Measurements from ENCODE around the gene SLC6A9.

The SLC6A9 gene

DNA sequence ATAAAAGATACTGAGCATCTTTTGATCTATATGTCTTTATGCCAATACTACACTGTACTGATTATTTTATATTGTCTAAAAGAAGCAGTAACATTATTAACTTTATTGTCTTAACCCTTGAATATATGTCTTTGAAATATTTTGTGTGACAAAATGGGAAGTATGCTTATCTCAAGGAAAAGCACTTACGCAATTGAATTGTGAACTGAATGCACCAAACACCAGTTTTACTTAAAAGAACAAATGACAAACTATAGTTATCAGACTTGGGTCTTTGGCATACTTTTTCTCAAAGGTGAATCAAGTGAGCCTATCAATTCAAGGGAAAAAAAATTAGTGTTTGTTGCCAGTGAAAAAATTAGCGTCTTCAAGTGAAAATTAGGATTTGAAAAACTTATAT, 9.2 kb upstream of the SLC6A9 start:
- no peak overlapping the region for H3K4me3 ChIP-seq (ENCODE audit: low read length)
- TF ChIP-seq, protein P1, sequence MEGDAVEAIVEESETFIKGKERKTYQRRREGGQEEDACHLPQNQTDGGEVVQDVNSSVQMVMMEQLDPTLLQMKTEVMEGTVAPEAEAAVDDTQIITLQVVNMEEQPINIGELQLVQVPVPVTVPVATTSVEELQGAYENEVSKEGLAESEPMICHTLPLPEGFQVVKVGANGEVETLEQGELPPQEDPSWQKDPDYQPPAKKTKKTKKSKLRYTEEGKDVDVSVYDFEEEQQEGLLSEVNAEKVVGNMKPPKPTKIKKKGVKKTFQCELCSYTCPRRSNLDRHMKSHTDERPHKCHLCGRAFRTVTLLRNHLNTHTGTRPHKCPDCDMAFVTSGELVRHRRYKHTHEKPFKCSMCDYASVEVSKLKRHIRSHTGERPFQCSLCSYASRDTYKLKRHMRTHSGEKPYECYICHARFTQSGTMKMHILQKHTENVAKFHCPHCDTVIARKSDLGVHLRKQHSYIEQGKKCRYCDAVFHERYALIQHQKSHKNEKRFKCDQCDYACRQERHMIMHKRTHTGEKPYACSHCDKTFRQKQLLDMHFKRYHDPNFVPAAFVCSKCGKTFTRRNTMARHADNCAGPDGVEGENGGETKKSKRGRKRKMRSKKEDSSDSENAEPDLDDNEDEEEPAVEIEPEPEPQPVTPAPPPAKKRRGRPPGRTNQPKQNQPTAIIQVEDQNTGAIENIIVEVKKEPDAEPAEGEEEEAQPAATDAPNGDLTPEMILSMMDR (conservative IDR thresholded peaks at IDR 0.05; ENCODE audit: low read length), result no peak
- no peak for DNase-seq (ENCODE audit: low read depth)

DNA sequence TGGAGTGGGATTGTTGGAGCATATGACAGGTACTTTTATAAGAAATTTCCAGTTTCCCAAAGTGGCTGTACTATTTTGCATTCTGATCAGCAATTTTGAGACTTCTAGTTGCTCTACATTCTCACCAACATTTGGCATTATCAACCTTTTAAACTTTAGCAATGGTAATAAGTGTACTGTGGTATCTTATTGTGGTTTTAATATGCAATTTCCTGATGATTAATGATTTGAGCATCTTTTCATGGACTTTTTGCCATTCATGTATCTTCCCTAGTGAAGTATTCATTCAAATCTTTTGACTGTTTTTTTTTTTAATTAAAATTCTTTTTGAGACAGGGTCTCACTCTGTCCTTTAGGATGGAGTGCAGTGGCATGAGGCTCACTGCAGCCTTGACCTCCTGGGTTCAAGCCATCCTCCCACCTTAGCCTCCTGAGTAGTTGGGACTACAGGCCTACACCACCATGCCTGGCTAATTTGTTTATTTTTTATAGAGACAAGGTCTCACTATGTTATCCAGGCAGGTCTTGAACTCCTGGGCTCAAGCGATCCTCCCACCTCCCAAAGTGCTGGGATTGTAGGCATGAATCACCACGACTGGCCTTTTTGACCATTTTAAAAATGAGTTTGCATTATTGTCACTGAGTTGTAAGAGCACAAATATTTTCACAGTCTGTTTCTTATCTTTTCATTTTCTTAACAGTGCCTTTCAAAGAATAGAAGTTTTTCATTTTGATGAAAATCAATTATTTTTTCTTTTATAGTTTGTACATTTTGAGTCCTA, 7.8 kb upstream of the SLC6A9 start:
- TF ChIP-seq, protein P1 (conservative IDR thresholded peaks at IDR 0.05; ENCODE audit: low read length), result no peak
- H3K4me3 ChIP-seq (ENCODE audit: low read length), result no peak overlapping the region
- DNase-seq (ENCODE audit: low read depth), result peak; percentile 38

DNA sequence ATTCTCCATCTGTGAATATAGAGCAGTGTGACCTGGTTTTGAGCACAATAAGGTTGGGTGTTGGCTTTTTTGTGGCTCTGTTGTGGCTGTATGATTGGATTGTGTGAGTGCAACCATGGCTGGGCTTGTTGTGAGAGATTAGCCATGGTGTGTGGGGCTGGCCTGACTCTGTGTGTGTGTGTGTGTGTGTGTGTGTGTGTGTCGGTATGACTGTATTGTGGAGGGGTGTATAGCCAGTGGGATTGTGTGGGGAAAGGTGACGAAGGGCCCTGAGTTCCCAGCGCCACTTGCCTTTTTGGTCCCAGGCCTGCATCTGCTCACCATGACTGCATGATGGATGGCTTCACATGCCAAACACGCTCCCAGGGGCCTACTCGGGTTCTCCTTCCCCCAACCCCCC, 5.9 kb upstream of the SLC6A9 start:
- TF ChIP-seq, protein P1 (conservative IDR thresholded peaks at IDR 0.05; ENCODE audit: low read length), result no peak
- no peak for DNase-seq (ENCODE audit: low read depth)
- H3K4me3 ChIP-seq (ENCODE audit: low read length), result no peak overlapping the region

DNA sequence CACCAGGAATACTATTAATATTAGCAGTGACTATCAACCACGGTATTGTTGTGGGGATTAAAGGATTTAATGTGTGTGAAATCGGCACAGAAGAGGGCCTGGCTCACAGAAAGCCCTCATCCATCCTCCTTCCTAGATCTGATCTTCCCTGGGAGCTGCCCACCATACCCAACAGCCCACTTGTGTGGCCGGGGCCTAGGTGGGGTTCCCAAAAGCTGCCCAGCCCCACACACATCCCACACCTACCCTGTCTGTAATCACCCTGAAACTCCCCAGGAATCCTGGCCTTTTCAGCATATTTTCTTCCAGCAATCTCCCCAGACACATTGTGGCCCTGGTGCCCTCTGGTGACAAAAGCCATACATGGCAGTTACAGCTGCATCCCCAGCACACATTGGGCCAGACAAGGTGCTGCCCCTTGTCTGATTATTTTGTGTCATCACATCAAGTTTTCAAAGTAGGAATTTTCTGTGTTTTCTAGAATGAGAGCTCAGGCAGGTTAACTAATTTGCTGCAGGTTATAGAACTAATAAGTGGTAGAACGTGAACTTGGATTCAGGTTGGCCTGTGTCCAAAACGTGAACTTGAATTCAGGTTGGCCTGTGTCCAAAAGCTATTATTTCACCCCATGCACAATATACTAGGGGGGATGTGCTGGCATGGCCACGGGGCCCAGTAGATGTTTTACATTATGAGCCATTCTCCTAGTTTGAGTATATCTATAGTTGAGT, 5.3 kb upstream of the SLC6A9 start:
- DNase-seq (ENCODE audit: low read depth), result peak; percentile 72
- TF ChIP-seq, protein P1 (conservative IDR thresholded peaks at IDR 0.05; ENCODE audit: low read length), result peak; percentile 89

DNA sequence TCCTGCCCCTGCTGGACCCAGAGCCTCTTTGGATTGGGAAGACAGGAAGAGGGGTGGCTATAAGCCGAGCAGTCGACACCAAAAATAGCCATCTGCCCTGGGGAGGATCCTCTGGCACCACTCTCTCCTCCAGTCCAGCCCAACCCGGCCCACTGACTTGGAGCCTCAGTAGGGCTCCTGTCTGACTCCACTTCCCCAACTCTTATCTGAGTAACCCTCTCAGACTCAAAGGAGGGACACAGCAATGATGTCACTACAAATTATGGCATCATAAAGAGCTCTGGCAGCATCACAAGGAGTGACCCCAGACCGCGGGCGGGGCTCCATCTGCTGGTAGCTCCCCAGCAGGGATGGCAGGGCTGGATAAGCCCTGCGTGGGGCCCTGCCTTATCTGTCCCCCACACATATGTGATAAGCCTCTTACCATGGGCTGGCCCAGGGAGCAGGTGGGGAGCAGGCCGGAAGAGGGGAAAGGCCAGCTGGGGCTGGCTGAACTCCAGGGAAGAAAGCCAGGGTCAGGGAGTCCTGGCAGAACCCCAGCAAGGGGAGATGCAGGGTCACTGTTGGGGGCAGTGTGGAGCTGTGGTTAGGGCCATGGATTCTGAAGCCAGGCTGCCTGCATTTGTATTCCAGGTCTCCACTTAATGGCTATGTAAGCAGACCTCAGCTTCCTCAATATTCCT, 4.6 kb upstream of the SLC6A9 start:
- TF ChIP-seq, protein P1 (conservative IDR thresholded peaks at IDR 0.05; ENCODE audit: low read length), result no peak
- no peak overlapping the region for H3K4me3 ChIP-seq (ENCODE audit: low read length)
- DNase-seq (ENCODE audit: low read depth), result no peak

More for the DNA sequence above, 5.3 kb upstream of the SLC6A9 start:
- no peak overlapping the region for H3K4me3 ChIP-seq (ENCODE audit: low read length)

DNA sequence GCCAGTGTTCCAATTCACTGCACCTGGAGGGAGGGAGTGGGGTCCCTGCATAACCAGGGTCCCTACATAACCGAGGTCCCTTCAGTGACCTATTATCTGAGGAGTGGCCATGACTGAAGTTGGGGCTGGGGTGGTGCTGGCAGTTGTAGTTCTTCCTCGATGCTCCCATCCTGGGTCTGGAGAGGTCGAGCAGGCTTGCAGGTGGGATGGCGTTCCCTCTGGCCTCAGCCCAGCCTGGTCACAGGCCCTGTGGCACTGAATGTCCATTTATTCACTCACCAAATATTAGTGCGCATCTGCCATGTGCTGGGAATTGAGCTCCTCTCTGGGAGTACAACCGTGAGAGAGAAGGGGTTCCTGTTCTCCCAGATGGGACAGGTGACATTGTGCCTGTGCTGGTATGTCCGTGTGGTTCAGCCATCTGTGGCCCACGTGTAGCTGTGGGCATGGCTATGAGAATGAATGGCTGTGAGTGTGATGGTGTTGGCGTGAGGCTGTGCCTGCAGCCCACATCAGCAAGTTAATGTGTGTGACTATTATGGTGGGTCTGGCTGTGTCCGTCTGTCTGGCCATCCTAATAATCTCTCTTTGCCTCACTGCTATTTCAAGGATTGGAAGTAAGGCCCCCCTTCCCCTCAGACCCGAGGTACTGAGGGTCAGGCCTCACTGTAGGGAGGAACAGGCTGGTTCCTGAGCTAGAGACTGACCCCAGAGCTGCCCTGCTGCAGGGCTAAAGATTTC, 3.9 kb upstream of the SLC6A9 start:
- TF ChIP-seq, protein P1 (conservative IDR thresholded peaks at IDR 0.05; ENCODE audit: low read length), result no peak
- no peak for DNase-seq (ENCODE audit: low read depth)
- no peak overlapping the region for H3K4me3 ChIP-seq (ENCODE audit: low read length)
